ENCODE data around the gene CDH22. TPM values are rescaled to one million over a fixed set of nuclear protein-coding genes. Genes with fewer than 3 reads are reported as not detected.

CDH22 gene
- total and polyA plus RNA-seq, 2 experiments from 2014 or later: 0.08 to 0.10 TPM

DNA sequence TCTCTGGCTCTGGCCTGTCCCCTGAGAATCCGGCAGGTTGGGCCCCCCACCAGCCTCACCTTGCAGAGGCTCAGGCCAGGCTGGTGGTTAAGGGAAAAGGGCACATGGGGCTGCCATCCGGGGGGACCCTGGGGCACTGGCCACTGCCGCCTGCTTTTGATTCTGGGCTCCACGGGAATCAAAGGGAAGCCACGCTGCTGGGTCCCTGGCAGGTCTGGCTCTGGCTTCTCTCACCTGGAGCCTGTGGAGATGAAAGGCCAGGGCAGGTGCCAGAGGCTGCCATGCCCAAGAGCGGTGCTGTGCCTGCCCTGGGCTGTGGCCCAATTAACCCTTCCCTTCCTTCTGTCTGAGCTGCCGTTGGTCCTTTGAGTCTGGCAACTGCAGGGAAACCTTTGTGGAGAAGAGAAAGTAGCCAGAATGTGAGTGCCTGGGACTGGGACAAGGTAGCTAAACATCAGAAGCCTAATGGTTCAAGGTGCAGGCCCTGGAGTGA, 9.4 kb upstream of the CDH22 start:
- Histone ChIP-seq H3K4me2 (no peak overlapping the region), H3F3A (replicated peaks; ENCODE audit: low read depth) (0 out of 2 replicates have a peak, but pooled peaks cover 3% of the 10 kb centered on the region), H3K36me3 (ENCODE audit: insufficient read depth) (no peaks in the 10 kb centered on the region), H4K20me1 (replicated peaks; ENCODE audit: insufficient read depth) (no peaks in the 10 kb centered on the region), H3K27me3 (ENCODE audit: insufficient read depth) (peaks cover 26% of the 10 kb centered on the region), H3K79me2 (replicated peaks; ENCODE audit: insufficient read depth) (no peaks in the 10 kb centered on the region), H3K27ac (ENCODE audit: low read depth) (no peak overlapping the region), H3K9me2 (ENCODE audit: insufficient read depth) (no peaks in the 10 kb centered on the region), H3K4me3 (no peak overlapping the region), H2AFZ (no peak overlapping the region), H3K4me1 (ENCODE audit: insufficient read depth) (no peaks in the 10 kb centered on the region)
- Mint-ChIP-seq H3K4me1 (no peaks in the 10 kb centered on the region; the same call in 1 of the 3 replicates), H3K27ac (no peak overlapping the region), H3K4me3 (no peak overlapping the region), H3K27me3 (ENCODE audit: insufficient read depth, low read depth, poor library complexity) (peaks cover 23% of the 10 kb centered on the region), H3K36me3 (ENCODE audit: low read depth) (no peaks in the 10 kb centered on the region), H3K9me3 (no peaks in the 10 kb centered on the region)
- ATAC-seq: peak; percentile 30; the same call in 2 of the 3 replicates
- no peak for DNase-seq (ENCODE audit: low spot score)
- TF ChIP-seq ZNF331 (CRISPR knock-in tag; IDR thresholded peaks at IDR 0.05; ENCODE audit: low read depth) (no peak), ETS1 (IDR thresholded peaks at IDR 0.05) (no peak), CREB1 (CRISPR knock-in tag; IDR thresholded peaks at IDR 0.05; ENCODE audit: low read depth) (no peak), REST (IDR thresholded peaks at IDR 0.05; ENCODE audit: unreplicated experiment) (no peak), JUNB (IDR thresholded peaks at IDR 0.05; ENCODE audit: unreplicated experiment) (no peak), STAT1 (IDR thresholded peaks at IDR 0.05; ENCODE audit: unreplicated experiment) (no peak), POLR2AphosphoS5 (IDR thresholded peaks at IDR 0.05; ENCODE audit: low read depth) (no peak), NANOG (IDR thresholded peaks at IDR 0.05; ENCODE audit: borderline replicate concordance) (no peak), EZH2 (IDR thresholded peaks at IDR 0.05; ENCODE audit: low read depth, unreplicated experiment) (no peak)

- H3K27me3 Mint-ChIP-seq (ENCODE audit: insufficient read depth, low read depth, poor library complexity): peaks cover 25% of the 10 kb centered on the region
- ATAC-seq: no peak
- H3K4me1 Mint-ChIP-seq: peaks cover under 1% of the 10 kb centered on the region
- peaks cover 32% of the 10 kb centered on the region for H3K27me3 ChIP-seq (ENCODE audit: insufficient read depth)
- no peaks in the 10 kb centered on the region for H4K20me1 ChIP-seq (replicated peaks; ENCODE audit: insufficient read depth)
- no peaks in the 10 kb centered on the region for H3K36me3 Mint-ChIP-seq (ENCODE audit: low read depth)
- no peak overlapping the region; the same call in 1 of the 2 replicates for H2AFZ ChIP-seq
- no peaks in the 10 kb centered on the region for H3K36me3 ChIP-seq (ENCODE audit: insufficient read depth)
- no peaks in the 10 kb centered on the region for H3K9me2 ChIP-seq (ENCODE audit: insufficient read depth)
- no peak overlapping the region for H3K27ac ChIP-seq (ENCODE audit: low read depth)
- H3K79me2 ChIP-seq (replicated peaks; ENCODE audit: insufficient read depth): no peaks in the 10 kb centered on the region
- no peak overlapping the region for H3K4me3 ChIP-seq
- H3K4me2 ChIP-seq: no peak overlapping the region
- no peak overlapping the region for H3K4me3 Mint-ChIP-seq
- H3F3A ChIP-seq (replicated peaks; ENCODE audit: low read depth): 0 out of 2 replicates have a peak, but pooled peaks cover 3% of the 10 kb centered on the region
- H3K4me1 ChIP-seq (ENCODE audit: insufficient read depth): peaks cover under 1% of the 10 kb centered on the region; the same call in 1 of the 2 replicates
- H3K27ac Mint-ChIP-seq: no peak overlapping the region
- H3K9me3 Mint-ChIP-seq: no peaks in the 10 kb centered on the region
- DNase-seq (ENCODE audit: low spot score): no peak
- TF ChIP-seq CTCF (conservative IDR thresholded peaks at IDR 0.05; ENCODE audit: low read depth in 2 of 2): no peak
- TF ChIP-seq ETS1 (IDR thresholded peaks at IDR 0.05): no peak
Measured at GRCh38 chr20:46316984-46317684, 8.8 kb upstream of the CDH22 start.

All from GM23338 (cell line).